Glutamatergic neuron (in vitro differentiated cells): ENCODE results near the gene NSUN2. TPM values are rescaled to one million over a fixed set of nuclear protein-coding genes. Genes with fewer than 3 reads are reported as not detected.

Source experiments
- DNase-seq: peaks from one replicate; pipeline ENCODE4 v3.0.0; 2022
- H3K27ac Mint-ChIP-seq: one replicate; pipeline ENCODE4 v1.8.0; 2020; ENCODE audit warnings: mild to moderate bottlenecking, mixed read lengths, inconsistent platforms; ENCODE audit not compliant: unreplicated experiment
- H3K27me3 Mint-ChIP-seq: one replicate; pipeline ENCODE4 v1.8.0; 2020; ENCODE audit warnings: mild to moderate bottlenecking, moderate library complexity, mixed read lengths, inconsistent platforms; ENCODE audit not compliant: unreplicated experiment
- H3K36me3 Mint-ChIP-seq: one replicate; pipeline ENCODE4 v1.8.0; 2020; ENCODE audit warnings: mild to moderate bottlenecking, mixed read lengths, inconsistent platforms; ENCODE audit not compliant: unreplicated experiment
- H3K4me1 Mint-ChIP-seq: one replicate; pipeline ENCODE4 v1.8.0; 2020; ENCODE audit warnings: mild to moderate bottlenecking, low read depth, mixed read lengths, inconsistent platforms; ENCODE audit not compliant: unreplicated experiment
- H3K4me3 Mint-ChIP-seq: one replicate; pipeline ENCODE4 v1.8.0; 2020; ENCODE audit warnings: mild to moderate bottlenecking, mixed read lengths, inconsistent platforms; ENCODE audit not compliant: unreplicated experiment
- H3K9me3 Mint-ChIP-seq: one replicate; pipeline ENCODE4 v1.8.0; 2020; ENCODE audit warnings: mild to moderate bottlenecking, moderate library complexity, mixed read lengths, inconsistent platforms; ENCODE audit not compliant: unreplicated experiment
- CTCF ChIP-seq: fragments of 200-600 bp; sonication (generic); IDR thresholded peaks from one replicate; pipeline ENCODE4 v1.5.0; 2021; ENCODE audit not compliant: partially characterized antibody, unreplicated experiment
- total RNA-seq: library from RNA; stranded (reverse); fragmentation: NEBNext Ultra II Directional; extraction: Animal tissue kit (Norgen Biotek cat#: 25700); gene quantifications from one replicate; pipeline ENCODE4 v1.2.1, GENCODE V29; 2021; ENCODE audit not compliant: unreplicated experiment

The NSUN2 gene
- total RNA-seq, 1 donor from 2014 or later, result 60.3 TPM

GRCh38 chr5:6676702-6677101, 43.9 kb upstream of the NSUN2 start:
- Mint-ChIP-seq H3K4me3 (no peak overlapping the region), H3K36me3 (peaks cover 23% of the 10 kb centered on the region), H3K27me3 (peaks cover 2% of the 10 kb centered on the region), H3K9me3 (peaks cover 7% of the 10 kb centered on the region), H3K27ac (no peak overlapping the region), H3K4me1 (no peaks in the 10 kb centered on the region)
- no peak for DNase-seq
- no peak for TF ChIP-seq CTCF

GRCh38 chr5:6675784-6676491, 43.1 kb upstream of the NSUN2 start:
- no peak for TF ChIP-seq CTCF
- Mint-ChIP-seq H3K27ac (no peak overlapping the region), H3K4me1 (no peaks in the 10 kb centered on the region), H3K27me3 (peaks cover 2% of the 10 kb centered on the region), H3K36me3 (peaks cover 25% of the 10 kb centered on the region), H3K9me3 (peaks cover 7% of the 10 kb centered on the region), H3K4me3 (no peak overlapping the region)
- DNase-seq, result no peak

GRCh38 chr5:6674886-6675285, 42.0 kb upstream of the NSUN2 start:
- H3K36me3 Mint-ChIP-seq, result peaks cover 31% of the 10 kb centered on the region
- no peak for DNase-seq
- no peak for TF ChIP-seq CTCF
- H3K27ac Mint-ChIP-seq, result no peak overlapping the region
- H3K9me3 Mint-ChIP-seq, result peaks cover 7% of the 10 kb centered on the region
- H3K27me3 Mint-ChIP-seq, result peaks cover 2% of the 10 kb centered on the region
- H3K4me3 Mint-ChIP-seq, result no peak overlapping the region
- H3K4me1 Mint-ChIP-seq, result no peaks in the 10 kb centered on the region

GRCh38 chr5:6674421-6674820, 41.6 kb upstream of the NSUN2 start:
- Mint-ChIP-seq H3K36me3 (peaks cover 31% of the 10 kb centered on the region), H3K4me3 (no peak overlapping the region), H3K9me3 (peaks cover 3% of the 10 kb centered on the region), H3K27me3 (peaks cover under 1% of the 10 kb centered on the region), H3K27ac (no peak overlapping the region), H3K4me1 (no peaks in the 10 kb centered on the region)
- DNase-seq, result no peak
- no peak for TF ChIP-seq CTCF

- no peaks in the 10 kb centered on the region for H3K27me3 Mint-ChIP-seq
These were observed 41.1 kb upstream of the NSUN2 start for GRCh38 chr5:6673963-6674362.

More at GRCh38 chr5:6673963-6674362, 41.1 kb upstream of the NSUN2 start:
- H3K4me3 Mint-ChIP-seq, result no peak overlapping the region
- peaks cover 3% of the 10 kb centered on the region for H3K9me3 Mint-ChIP-seq
- no peak for DNase-seq
- no peak overlapping the region for H3K27ac Mint-ChIP-seq
- peaks cover 31% of the 10 kb centered on the region for H3K36me3 Mint-ChIP-seq
- no peaks in the 10 kb centered on the region for H3K4me1 Mint-ChIP-seq
- TF ChIP-seq CTCF, result no peak
